HCT116 (cell line): Measurements from ENCODE around the gene AHRR.

Source experiments
- CBX3 ChIP-seq: IDR thresholded peaks from 2 replicates; pipeline ENCODE4 v1.6.1; 2012; ENCODE audit warnings: low read depth
- CEBPB ChIP-seq: IDR thresholded peaks from 2 replicates; pipeline ENCODE4 v1.6.1; 2012; ENCODE audit warnings: low read depth
- EZH2 ChIP-seq: fragments of 200-600 bp; sonication (generic); IDR thresholded peaks from 2 replicates; pipeline ENCODE4 v1.6.1; 2017; ENCODE audit warnings: antibody characterized with exemption, mixed run types
- EZH2phosphoT487 ChIP-seq: fragments of 200-600 bp; IDR thresholded peaks from 2 replicates; pipeline ENCODE4 v1.6.1; 2018; ENCODE audit warnings: antibody characterized with exemption, borderline replicate concordance
- POLR2A ChIP-seq: IDR thresholded peaks from 2 replicates; pipeline ENCODE4 v1.7.0; 2011; ENCODE audit warnings: borderline replicate concordance; ENCODE audit not compliant: insufficient read depth, insufficient read length; ENCODE audit errors: extremely low read depth
- POLR2AphosphoS5 ChIP-seq: IDR thresholded peaks from 2 replicates; pipeline ENCODE4 v1.6.1; 2011; ENCODE audit warnings: mild to moderate bottlenecking, low read depth, low read length, moderate library complexity
- SIN3A ChIP-seq: IDR thresholded peaks from 2 replicates; pipeline ENCODE4 v1.6.1; 2012; ENCODE audit warnings: low read depth
- ZNF274 ChIP-seq: fragments of 200-500 bp; sonication (Bioruptor generic); IDR thresholded peaks from 2 replicates; pipeline ENCODE4 v1.6.1; 2014; ENCODE audit warnings: mild to moderate bottlenecking, low read depth, low read length, inconsistent platforms
- TF ChIP-seq, protein P1 (sequence below): IDR thresholded peaks from 2 replicates; pipeline ENCODE4 v1.6.1; 2011; ENCODE audit warnings: mild to moderate bottlenecking, low read length, moderate library complexity; ENCODE audit not compliant: insufficient replicate concordance; ENCODE audit errors: extremely low read depth
- TF ChIP-seq, protein P2 (sequence below), 3 experiments: fragments of 200-600 bp in 1 of 3; sonication (generic) in 1 of 3; IDR thresholded peaks in 2 of 3; conservative IDR thresholded peaks in 1 of 3; 2 replicates each; pipeline ENCODE4 v1.5.1; 2012 to 2017; ENCODE audit warnings: low read depth in 2 of 3, low read length in 2 of 3, antibody characterized with exemption in 1 of 3, borderline replicate concordance in 1 of 3, control low read depth in 1 of 3, mild to moderate bottlenecking in 1 of 3, mixed read lengths in 1 of 3, mixed run types in 1 of 3, moderate library complexity in 1 of 3; ENCODE audit not compliant: insufficient read depth in 1 of 3
- TF ChIP-seq, protein P3 (sequence below): IDR thresholded peaks from 2 replicates; pipeline ENCODE4 v1.6.1; 2012; ENCODE audit warnings: low read depth
- TF ChIP-seq, protein P4 (sequence below): IDR thresholded peaks from 2 replicates; pipeline ENCODE4 v1.6.1; 2012

DNA sequence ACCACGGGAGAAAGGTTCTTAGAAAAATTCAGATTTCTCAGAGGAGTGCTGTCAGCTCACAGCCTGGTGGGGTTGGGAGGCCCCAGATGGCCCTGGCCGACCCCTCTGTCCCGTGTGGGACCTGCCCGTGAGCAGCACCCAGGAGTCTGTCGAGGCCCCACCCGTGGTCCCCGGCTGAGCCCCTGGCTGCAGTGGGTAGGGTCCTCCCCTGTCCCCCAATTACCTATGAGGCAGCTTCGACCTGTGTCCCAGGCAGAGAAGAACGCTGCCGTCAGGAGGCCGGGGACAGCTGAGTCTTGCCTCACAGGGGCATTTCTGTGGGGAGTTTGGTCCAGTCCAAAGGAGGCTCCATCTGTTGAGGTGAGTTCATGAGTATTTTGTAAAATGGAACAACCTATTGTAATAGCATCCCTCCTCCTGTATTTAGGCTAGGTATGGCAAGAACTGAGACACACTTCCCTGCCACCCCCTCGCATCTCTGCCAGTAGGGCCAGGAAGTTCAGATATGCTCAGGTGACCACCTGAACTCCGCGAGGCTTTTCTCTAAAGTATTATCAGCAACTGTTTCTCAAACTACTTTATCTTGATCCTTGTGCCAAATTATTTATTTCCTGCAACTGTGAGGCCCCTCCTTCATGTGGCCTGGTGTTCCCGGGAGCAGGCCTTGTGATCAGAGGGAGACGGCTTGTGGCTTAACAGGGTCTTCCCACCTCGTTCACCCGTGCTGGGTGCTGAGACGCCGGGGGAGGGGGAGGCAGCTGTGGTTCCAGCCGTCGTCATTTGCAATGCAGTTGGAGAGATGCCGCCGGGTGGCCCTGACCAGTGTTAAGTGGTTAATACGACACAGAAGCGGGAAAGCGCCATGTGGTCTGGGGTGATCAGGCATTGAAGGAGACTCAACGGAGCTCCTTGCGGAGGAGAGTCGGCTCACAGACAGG lies 1.7 kb downstream of the AHRR start:
- TF ChIP-seq POLR2A (no peak), CEBPB (no peak), SIN3A (no peak), EZH2phosphoT487 (no peak), ZNF274 (no peak), EZH2 (no peak), CBX3 (no peak), POLR2AphosphoS5 (no peak)
- TF ChIP-seq, protein P1, sequence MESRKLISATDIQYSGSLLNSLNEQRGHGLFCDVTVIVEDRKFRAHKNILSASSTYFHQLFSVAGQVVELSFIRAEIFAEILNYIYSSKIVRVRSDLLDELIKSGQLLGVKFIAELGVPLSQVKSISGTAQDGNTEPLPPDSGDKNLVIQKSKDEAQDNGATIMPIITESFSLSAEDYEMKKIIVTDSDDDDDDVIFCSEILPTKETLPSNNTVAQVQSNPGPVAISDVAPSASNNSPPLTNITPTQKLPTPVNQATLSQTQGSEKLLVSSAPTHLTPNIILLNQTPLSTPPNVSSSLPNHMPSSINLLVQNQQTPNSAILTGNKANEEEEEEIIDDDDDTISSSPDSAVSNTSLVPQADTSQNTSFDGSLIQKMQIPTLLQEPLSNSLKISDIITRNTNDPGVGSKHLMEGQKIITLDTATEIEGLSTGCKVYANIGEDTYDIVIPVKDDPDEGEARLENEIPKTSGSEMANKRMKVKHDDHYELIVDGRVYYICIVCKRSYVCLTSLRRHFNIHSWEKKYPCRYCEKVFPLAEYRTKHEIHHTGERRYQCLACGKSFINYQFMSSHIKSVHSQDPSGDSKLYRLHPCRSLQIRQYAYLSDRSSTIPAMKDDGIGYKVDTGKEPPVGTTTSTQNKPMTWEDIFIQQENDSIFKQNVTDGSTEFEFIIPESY: no peak
- TF ChIP-seq, protein P2, sequence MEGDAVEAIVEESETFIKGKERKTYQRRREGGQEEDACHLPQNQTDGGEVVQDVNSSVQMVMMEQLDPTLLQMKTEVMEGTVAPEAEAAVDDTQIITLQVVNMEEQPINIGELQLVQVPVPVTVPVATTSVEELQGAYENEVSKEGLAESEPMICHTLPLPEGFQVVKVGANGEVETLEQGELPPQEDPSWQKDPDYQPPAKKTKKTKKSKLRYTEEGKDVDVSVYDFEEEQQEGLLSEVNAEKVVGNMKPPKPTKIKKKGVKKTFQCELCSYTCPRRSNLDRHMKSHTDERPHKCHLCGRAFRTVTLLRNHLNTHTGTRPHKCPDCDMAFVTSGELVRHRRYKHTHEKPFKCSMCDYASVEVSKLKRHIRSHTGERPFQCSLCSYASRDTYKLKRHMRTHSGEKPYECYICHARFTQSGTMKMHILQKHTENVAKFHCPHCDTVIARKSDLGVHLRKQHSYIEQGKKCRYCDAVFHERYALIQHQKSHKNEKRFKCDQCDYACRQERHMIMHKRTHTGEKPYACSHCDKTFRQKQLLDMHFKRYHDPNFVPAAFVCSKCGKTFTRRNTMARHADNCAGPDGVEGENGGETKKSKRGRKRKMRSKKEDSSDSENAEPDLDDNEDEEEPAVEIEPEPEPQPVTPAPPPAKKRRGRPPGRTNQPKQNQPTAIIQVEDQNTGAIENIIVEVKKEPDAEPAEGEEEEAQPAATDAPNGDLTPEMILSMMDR (IDR thresholded peaks at IDR 0.05 in 2 of 3, conservative IDR thresholded peaks at IDR 0.05 in 1 of 3; ENCODE audit: borderline replicate concordance in 1 of 3, insufficient read depth in 1 of 3, low read depth in 2 of 3, low read length in 2 of 3): no peak
- TF ChIP-seq, protein P3, sequence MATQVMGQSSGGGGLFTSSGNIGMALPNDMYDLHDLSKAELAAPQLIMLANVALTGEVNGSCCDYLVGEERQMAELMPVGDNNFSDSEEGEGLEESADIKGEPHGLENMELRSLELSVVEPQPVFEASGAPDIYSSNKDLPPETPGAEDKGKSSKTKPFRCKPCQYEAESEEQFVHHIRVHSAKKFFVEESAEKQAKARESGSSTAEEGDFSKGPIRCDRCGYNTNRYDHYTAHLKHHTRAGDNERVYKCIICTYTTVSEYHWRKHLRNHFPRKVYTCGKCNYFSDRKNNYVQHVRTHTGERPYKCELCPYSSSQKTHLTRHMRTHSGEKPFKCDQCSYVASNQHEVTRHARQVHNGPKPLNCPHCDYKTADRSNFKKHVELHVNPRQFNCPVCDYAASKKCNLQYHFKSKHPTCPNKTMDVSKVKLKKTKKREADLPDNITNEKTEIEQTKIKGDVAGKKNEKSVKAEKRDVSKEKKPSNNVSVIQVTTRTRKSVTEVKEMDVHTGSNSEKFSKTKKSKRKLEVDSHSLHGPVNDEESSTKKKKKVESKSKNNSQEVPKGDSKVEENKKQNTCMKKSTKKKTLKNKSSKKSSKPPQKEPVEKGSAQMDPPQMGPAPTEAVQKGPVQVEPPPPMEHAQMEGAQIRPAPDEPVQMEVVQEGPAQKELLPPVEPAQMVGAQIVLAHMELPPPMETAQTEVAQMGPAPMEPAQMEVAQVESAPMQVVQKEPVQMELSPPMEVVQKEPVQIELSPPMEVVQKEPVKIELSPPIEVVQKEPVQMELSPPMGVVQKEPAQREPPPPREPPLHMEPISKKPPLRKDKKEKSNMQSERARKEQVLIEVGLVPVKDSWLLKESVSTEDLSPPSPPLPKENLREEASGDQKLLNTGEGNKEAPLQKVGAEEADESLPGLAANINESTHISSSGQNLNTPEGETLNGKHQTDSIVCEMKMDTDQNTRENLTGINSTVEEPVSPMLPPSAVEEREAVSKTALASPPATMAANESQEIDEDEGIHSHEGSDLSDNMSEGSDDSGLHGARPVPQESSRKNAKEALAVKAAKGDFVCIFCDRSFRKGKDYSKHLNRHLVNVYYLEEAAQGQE: no peak
- TF ChIP-seq, protein P4, sequence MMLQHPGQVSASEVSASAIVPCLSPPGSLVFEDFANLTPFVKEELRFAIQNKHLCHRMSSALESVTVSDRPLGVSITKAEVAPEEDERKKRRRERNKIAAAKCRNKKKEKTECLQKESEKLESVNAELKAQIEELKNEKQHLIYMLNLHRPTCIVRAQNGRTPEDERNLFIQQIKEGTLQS: no peak
